GM12878 (cell line): ENCODE results near the gene VPS8. TPM values are rescaled to one million over a fixed set of nuclear protein-coding genes. Genes with fewer than 3 reads are reported as not detected.

Experiments used
- ATAC-seq: fragments of 200-7000 bp; cut with Tn5 transposase; 3 replicates; pipeline ENCODE4 v1.9.1; 2020; ENCODE audit warnings: mild to moderate bottlenecking, moderate library complexity
- BruUV-seq: library from RNA; stranded (reverse); fragments of 400-500 nt; replicated peaks from 2 replicates; lab custom pipeline; 2021; lab: Mats Ljungman, UMichigan
- CTCF ChIA-PET: fragments of 300-600 bp; sonication (Branson Sonifier 250); formaldehyde crosslinking; extraction: SDS; loops from one replicate; lab custom pipeline; 2021; ENCODE audit warnings: inconsistent platforms; lab: Yijun Ruan, JAX
- POLR2A ChIA-PET: fragments of 350-600 bp; formaldehyde crosslinking; extraction: SDS; loops from one replicate; lab custom pipeline; 2021; ENCODE audit warnings: inconsistent platforms; lab: Charles Lee
- RAD21 ChIA-PET: fragments of 300-600 bp; sonication (Branson Sonifier 250); formaldehyde crosslinking; loops from one replicate; lab custom pipeline; 2023; ENCODE audit warnings: antibody characterized with exemption; ENCODE audit not compliant: unreplicated experiment; lab: Charles Lee
- SMC1A ChIA-PET: fragments of 300-600 bp; sonication (Branson Sonifier 250); formaldehyde crosslinking; loops from one replicate; lab custom pipeline; 2023; ENCODE audit not compliant: unreplicated experiment, uncharacterized antibody; lab: Charles Lee
- DNase-seq: peaks from one replicate; pipeline ENCODE4 v3.0.0-alpha.2; 2011; ENCODE audit warnings: low read depth, low spot score
- FAIRE-seq: peaks from 3 replicates; lab custom pipeline; 2011; peaks lifted over from hg19 to GRCh38; lab: Jason Lieb, UNC
- H2AFZ ChIP-seq: 2 replicates; pipeline ENCODE4 v1.6.0; 2011; ENCODE audit warnings: low read depth, low read length, control low read depth; ENCODE audit not compliant: control insufficient read depth
- H3K27ac ChIP-seq: 2 replicates; pipeline ENCODE4 v1.5.1; 2011; ENCODE audit warnings: control low read depth; ENCODE audit not compliant: control insufficient read depth, insufficient read depth
- H3K27me3 ChIP-seq, 2 experiments: replicated peaks in 1 of 2; 2 replicates each; pipeline versions ENCODE4 v1.6.0 to v1.6.1; 2011; ENCODE audit warnings: low read length in 1 of 2; ENCODE audit not compliant: control insufficient read depth in 2 of 2, insufficient read depth in 2 of 2
- H3K36me3 ChIP-seq, 2 experiments: 2 replicates each; pipeline ENCODE4 v1.5.1; 2011; ENCODE audit warnings: low read length in 1 of 2; ENCODE audit not compliant: control insufficient read depth in 2 of 2, insufficient read depth in 2 of 2
- H3K4me1 ChIP-seq: 2 replicates; pipeline ENCODE4 v1.6.1; 2011; ENCODE audit warnings: mild to moderate bottlenecking, low read length, moderate library complexity, mixed read lengths; ENCODE audit not compliant: control insufficient read depth, insufficient read depth
- H3K4me2 ChIP-seq: 2 replicates; pipeline ENCODE4 v1.6.0; 2011; ENCODE audit warnings: control low read depth; ENCODE audit not compliant: control insufficient read depth, insufficient read depth
- H3K4me3 ChIP-seq: fragments of 200-600 bp; sonication (generic); 2 replicates; pipeline ENCODE4 v1.5.1; 2016
- H3K79me2 ChIP-seq: 2 replicates; pipeline ENCODE4 v1.6.0; 2011; ENCODE audit warnings: low read length; ENCODE audit not compliant: control insufficient read depth, insufficient read depth
- H3K9ac ChIP-seq: 2 replicates; pipeline ENCODE4 v1.8.0; 2011; ENCODE audit warnings: low read length, control low read depth, mixed read lengths; ENCODE audit not compliant: control insufficient read depth, insufficient read depth
- H3K9me3 ChIP-seq: replicated peaks from 3 replicates; pipeline ENCODE4 v1.5.1; 2011; ENCODE audit warnings: mild to moderate bottlenecking, low read length; ENCODE audit not compliant: control insufficient read depth, insufficient read depth
- H4K20me1 ChIP-seq: 2 replicates; pipeline ENCODE4 v1.6.0; 2011; ENCODE audit not compliant: control insufficient read depth, insufficient read depth
- BACH1 ChIP-seq: fragments of 450-650 bp; IDR thresholded peaks from 2 replicates; pipeline ENCODE4 v1.6.1; 2017; ENCODE audit warnings: mild to moderate bottlenecking, borderline replicate concordance
- E2F4 ChIP-seq: IDR thresholded peaks from 2 replicates; pipeline ENCODE4 v1.6.1; 2012; ENCODE audit warnings: low read depth, low read length, improper control_type of control experiment
- FOXK2 ChIP-seq: fragments of 450-650 bp; IDR thresholded peaks from 2 replicates; pipeline ENCODE4 v1.6.1; 2017; ENCODE audit warnings: mild to moderate bottlenecking, moderate library complexity
- GATAD2B ChIP-seq: fragments of 450-650 bp; conservative IDR thresholded peaks from 2 replicates; pipeline ENCODE4 v1.6.1; 2017; ENCODE audit warnings: low read depth, mild to moderate bottlenecking, moderate library complexity
- IKZF2 ChIP-seq, 2 experiments: fragments of 450-650 bp; IDR thresholded peaks; 2 replicates each; pipeline ENCODE4 v1.6.1; 2017; ENCODE audit warnings: mild to moderate bottlenecking in 2 of 2, moderate library complexity in 2 of 2
- JUND ChIP-seq: IDR thresholded peaks from 2 replicates; pipeline ENCODE4 v1.6.1; 2012; ENCODE audit warnings: low read depth, mild to moderate bottlenecking, low read length, improper control_type of control experiment, moderate library complexity
- KDM1A ChIP-seq: fragments of 200-600 bp; sonication (generic); IDR thresholded peaks from 2 replicates; pipeline ENCODE4 v1.6.1; 2016; ENCODE audit warnings: borderline replicate concordance
- MEF2B ChIP-seq: fragments of 450-650 bp; IDR thresholded peaks from 2 replicates; pipeline ENCODE4 v1.6.1; 2018; ENCODE audit warnings: mild to moderate bottlenecking, moderate library complexity; ENCODE audit not compliant: partially characterized antibody, poor library complexity, severe bottlenecking
- NBN ChIP-seq: fragments of 450-650 bp; IDR thresholded peaks from 2 replicates; pipeline ENCODE4 v1.6.1; 2016
- NFXL1 ChIP-seq: fragments of 450-650 bp; IDR thresholded peaks from 2 replicates; pipeline ENCODE4 v1.6.1; 2017; ENCODE audit warnings: antibody characterized with exemption, mild to moderate bottlenecking, borderline replicate concordance
- POLR2A ChIP-seq: IDR thresholded peaks from 2 replicates; pipeline ENCODE4 v1.6.1; 2011; ENCODE audit warnings: low read depth, mild to moderate bottlenecking, low read length
- RBBP5 ChIP-seq: fragments of 200-600 bp; sonication (generic); conservative IDR thresholded peaks from 2 replicates; pipeline ENCODE4 v1.6.1; 2016
- SIN3A ChIP-seq: IDR thresholded peaks from 2 replicates; pipeline ENCODE4 v1.6.1; 2012; ENCODE audit warnings: low read depth, low read length, improper control_type of control experiment
- SPI1 ChIP-seq: IDR thresholded peaks from 2 replicates; pipeline ENCODE4 v1.6.1; 2011; ENCODE audit warnings: low read depth, mild to moderate bottlenecking, low read length, moderate library complexity, borderline replicate concordance; ENCODE audit not compliant: insufficient read depth
- SUPT20H ChIP-seq: IDR thresholded peaks from 2 replicates; pipeline ENCODE4 v1.6.1; 2011; ENCODE audit warnings: low read depth, mild to moderate bottlenecking, low read length, moderate library complexity, borderline replicate concordance; ENCODE audit not compliant: control insufficient read depth
- TARDBP ChIP-seq: IDR thresholded peaks from 2 replicates; pipeline ENCODE4 v1.6.1; 2016; ENCODE audit warnings: borderline replicate concordance
- TCF12 ChIP-seq: IDR thresholded peaks from 2 replicates; pipeline ENCODE4 v1.6.1; 2011; ENCODE audit warnings: low read depth, mild to moderate bottlenecking, low read length
- ZNF274 ChIP-seq: IDR thresholded peaks from one replicate; pipeline ENCODE4 v1.8.0; 2011; ENCODE audit not compliant: insufficient read length, insufficient read depth
- ZSCAN29 ChIP-seq: fragments of 450-650 bp; IDR thresholded peaks from 2 replicates; pipeline ENCODE4 v1.6.1; 2017; ENCODE audit warnings: mild to moderate bottlenecking, moderate library complexity
- in situ Hi-C: fragments of 300-500 bp; cut with MboI; formaldehyde crosslinking; loops from 9 replicates; pipeline ENCODE4 v1.14.3; 2018; ENCODE audit warnings: mixed read lengths
- intact Hi-C: fragments of 100-400 bp; cut with micrococcal nuclease; formaldehyde crosslinking; loops from one replicate; pipeline ENCODE4 v1.14.2; 2022; ENCODE audit not compliant: unreplicated experiment
- polyA plus RNA-seq, 11 experiments: library from polyadenylated mRNA; depleted of rRNA in 4 of 11; unstranded in 6 of 11; stranded (reverse) in 5 of 11; fragments of >200 nt; fragmentation: Nextera tagmentation in 4 of 11; fragmentation: Illumina TruSeq in 1 of 11; extraction: Ambion mirVana in 4 of 11; extraction: Trizol in 1 of 11; gene quantifications; 1 replicate in 1 of 11; 2 replicates in 10 of 11; pipeline versions ENCODE4 v1.2.1 to v1.2.3, GENCODE V29; 2011 to 2016; ENCODE audit warnings: inconsistent platforms in 2 of 11, missing spikeins in 2 of 11, low read depth in 1 of 11
- total RNA-seq, 4 experiments: library from RNA; depleted of rRNA in 3 of 4; stranded (reverse); fragments of >200 nt in 3 of 4; fragmentation: Illumina TruSeq in 1 of 4; extraction: Trizol in 1 of 4; gene quantifications; 2 replicates each; pipeline versions ENCODE4 v1.2.1 to v1.2.3, GENCODE V29; 2013 to 2021
- TF ChIP-seq, protein P1 (sequence below): fragments of 450-650 bp; IDR thresholded peaks from 2 replicates; pipeline ENCODE4 v1.6.1; 2014; ENCODE audit warnings: mild to moderate bottlenecking
- TF ChIP-seq, protein P2 (sequence below): fragments of 450-650 bp; IDR thresholded peaks from 2 replicates; pipeline ENCODE4 v1.6.1; 2017; ENCODE audit warnings: mild to moderate bottlenecking, moderate library complexity

VPS8 gene
- total and polyA plus RNA-seq, 10 of the 15 experiments (the other 5 are each of a cell fraction or from before 2014, with no cell fraction given), result 8.9 to 34.7 (median 20.9) TPM

DNA sequence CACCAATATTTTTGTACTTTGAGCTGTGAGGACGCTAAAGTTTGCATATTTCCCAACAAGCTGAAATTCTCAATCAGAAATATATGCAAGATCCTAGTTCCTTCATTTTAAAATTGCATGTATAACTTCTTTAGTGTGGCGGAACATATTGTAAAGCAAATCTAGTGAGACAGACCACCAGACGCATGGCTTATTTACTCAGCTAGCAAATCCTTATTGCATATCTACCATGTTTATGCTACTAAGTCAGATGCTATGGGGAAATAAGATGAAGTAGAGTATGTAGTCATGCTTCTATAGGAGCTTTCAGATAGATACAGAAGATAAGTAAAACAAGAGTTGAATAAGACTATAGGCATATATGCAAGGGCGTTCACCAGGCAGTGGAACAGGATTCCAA lies 278.8 kb downstream of the VPS8 start (continued):
- no peak for TF ChIP-seq E2F4
- TF ChIP-seq MEF2B, result no peak
- no peak for TF ChIP-seq BACH1

DNA sequence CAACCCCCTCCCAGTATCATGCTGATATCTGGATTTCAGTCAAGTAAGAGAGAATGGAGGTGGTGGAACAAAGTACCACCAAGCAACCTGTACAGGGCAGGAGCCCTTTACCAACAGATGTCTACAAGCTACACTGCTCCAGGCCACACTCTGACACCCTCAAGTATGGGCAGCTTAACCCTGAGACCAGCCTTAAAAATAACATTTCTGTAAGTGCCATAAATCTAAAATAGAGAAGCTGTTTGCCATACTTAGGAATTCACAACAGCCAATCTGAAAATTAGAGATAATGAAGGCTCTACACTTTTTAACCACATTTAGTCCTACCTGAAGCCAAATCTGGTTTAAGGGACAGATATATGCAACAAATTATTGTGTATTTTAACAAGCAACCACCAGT lies 281.1 kb downstream of the VPS8 start:
- Histone ChIP-seq H3K4me3 (no peak overlapping the region), H3K9me3 (no peaks in the 10 kb centered on the region), H3K4me2 (no peak overlapping the region), H3K4me1 (no peaks in the 10 kb centered on the region), H3K27ac (no peak overlapping the region), H4K20me1 (no peaks in the 10 kb centered on the region), H3K36me3 (no peaks in the 10 kb centered on the region), H3K9ac (no peak overlapping the region), H3K27me3 (no peaks in the 10 kb centered on the region), H3K79me2 (no peaks in the 10 kb centered on the region), H2AFZ (no peak overlapping the region)
- RAD21 ChIA-PET, result no interaction called here
- SMC1A ChIA-PET, result no interaction called here
- intact Hi-C loops (no loop called here), in situ Hi-C loops (no loop called here)
- BruUV-seq, result no TSS peak
- no peak for DNase-seq
- FAIRE-seq, result no peak
- POLR2A ChIA-PET, result no interaction called here
- no peak for TF ChIP-seq POLR2A
- TF ChIP-seq TCF12, result no peak
- no peak for TF ChIP-seq GATAD2B
- no peak for TF ChIP-seq NBN
- no peak for TF ChIP-seq JUND
- no peak for TF ChIP-seq BACH1
- TF ChIP-seq, protein P1, sequence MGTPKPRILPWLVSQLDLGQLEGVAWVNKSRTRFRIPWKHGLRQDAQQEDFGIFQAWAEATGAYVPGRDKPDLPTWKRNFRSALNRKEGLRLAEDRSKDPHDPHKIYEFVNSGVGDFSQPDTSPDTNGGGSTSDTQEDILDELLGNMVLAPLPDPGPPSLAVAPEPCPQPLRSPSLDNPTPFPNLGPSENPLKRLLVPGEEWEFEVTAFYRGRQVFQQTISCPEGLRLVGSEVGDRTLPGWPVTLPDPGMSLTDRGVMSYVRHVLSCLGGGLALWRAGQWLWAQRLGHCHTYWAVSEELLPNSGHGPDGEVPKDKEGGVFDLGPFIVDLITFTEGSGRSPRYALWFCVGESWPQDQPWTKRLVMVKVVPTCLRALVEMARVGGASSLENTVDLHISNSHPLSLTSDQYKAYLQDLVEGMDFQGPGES, result no peak
- TF ChIP-seq SIN3A, result no peak
- TF ChIP-seq ZNF274, result no peak
- TF ChIP-seq, protein P2, sequence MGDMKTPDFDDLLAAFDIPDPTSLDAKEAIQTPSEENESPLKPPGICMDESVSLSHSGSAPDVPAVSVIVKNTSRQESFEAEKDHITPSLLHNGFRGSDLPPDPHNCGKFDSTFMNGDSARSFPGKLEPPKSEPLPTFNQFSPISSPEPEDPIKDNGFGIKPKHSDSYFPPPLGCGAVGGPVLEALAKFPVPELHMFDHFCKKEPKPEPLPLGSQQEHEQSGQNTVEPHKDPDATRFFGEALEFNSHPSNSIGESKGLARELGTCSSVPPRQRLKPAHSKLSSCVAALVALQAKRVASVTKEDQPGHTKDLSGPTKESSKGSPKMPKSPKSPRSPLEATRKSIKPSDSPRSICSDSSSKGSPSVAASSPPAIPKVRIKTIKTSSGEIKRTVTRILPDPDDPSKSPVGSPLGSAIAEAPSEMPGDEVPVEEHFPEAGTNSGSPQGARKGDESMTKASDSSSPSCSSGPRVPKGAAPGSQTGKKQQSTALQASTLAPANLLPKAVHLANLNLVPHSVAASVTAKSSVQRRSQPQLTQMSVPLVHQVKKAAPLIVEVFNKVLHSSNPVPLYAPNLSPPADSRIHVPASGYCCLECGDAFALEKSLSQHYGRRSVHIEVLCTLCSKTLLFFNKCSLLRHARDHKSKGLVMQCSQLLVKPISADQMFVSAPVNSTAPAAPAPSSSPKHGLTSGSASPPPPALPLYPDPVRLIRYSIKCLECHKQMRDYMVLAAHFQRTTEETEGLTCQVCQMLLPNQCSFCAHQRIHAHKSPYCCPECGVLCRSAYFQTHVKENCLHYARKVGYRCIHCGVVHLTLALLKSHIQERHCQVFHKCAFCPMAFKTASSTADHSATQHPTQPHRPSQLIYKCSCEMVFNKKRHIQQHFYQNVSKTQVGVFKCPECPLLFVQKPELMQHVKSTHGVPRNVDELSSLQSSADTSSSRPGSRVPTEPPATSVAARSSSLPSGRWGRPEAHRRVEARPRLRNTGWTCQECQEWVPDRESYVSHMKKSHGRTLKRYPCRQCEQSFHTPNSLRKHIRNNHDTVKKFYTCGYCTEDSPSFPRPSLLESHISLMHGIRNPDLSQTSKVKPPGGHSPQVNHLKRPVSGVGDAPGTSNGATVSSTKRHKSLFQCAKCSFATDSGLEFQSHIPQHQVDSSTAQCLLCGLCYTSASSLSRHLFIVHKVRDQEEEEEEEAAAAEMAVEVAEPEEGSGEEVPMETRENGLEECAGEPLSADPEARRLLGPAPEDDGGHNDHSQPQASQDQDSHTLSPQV, result no peak
- no peak for TF ChIP-seq NFXL1
- TF ChIP-seq TARDBP, result no peak
- TF ChIP-seq SPI1, result no peak
- TF ChIP-seq SUPT20H, result no peak
- no peak for TF ChIP-seq IKZF2 (IDR thresholded peaks at IDR 0.05)
- no peak for TF ChIP-seq RBBP5
- no peak for TF ChIP-seq KDM1A
- no peak for TF ChIP-seq FOXK2
- TF ChIP-seq ZSCAN29, result no peak
- CTCF ChIA-PET, result no interaction called here
- ATAC-seq, result no peak
